A549 treated with AZD9567 at 1 μM for 4 hours (cell line): ENCODE results near the gene CCL5. TPM values are rescaled to one million over a fixed set of nuclear protein-coding genes. Genes with fewer than 3 reads are reported as not detected.

Experiments used
- total RNA-seq: library from RNA; stranded (reverse); fragments of 200-300 nt; extraction: Qiagen RNA extraction; gene quantifications from 5 replicates; pipeline ENCODE4 v1.2.3, GENCODE V29; 2022; ENCODE audit not compliant: insufficient read depth

CCL5 gene
- 0.88 to 5.0 TPM (median 1.3 TPM) in 5 replicates for total RNA-seq

GRCh38 chr17:35879773-35880654 lies at the start of gene CCL5:
CCL5 (minus strand) TSS chr17:35880360.

GRCh38 chr17:35868737-35869136 lies 11.4 kb downstream of the CCL5 start, which contains the start of gene HEATR9:
HEATR9 (minus strand) TSS chr17:35868891; CDS start chr17:35868742, 149 bp downstream.

Other genes with a start within 250 kb of the CCL5 start
- gene RASL10B, start 148.7 kb downstream of the CCL5 start, total RNA-seq: 0.08 to 0.15 TPM (median 0.11 TPM) in 4 of 5 replicates, not detected in the other
- 0.05 to 0.07 TPM (median 0.06 TPM) in 4 of 5 replicates, not detected in the other for gene GAS2L2, start 127.1 kb downstream of the CCL5 start, total RNA-seq
- 0.28 to 0.37 TPM (median 0.32 TPM) in 4 of 5 replicates, not detected in the other for gene C17orf50, start 119.5 kb downstream of the CCL5 start, total RNA-seq
- 3.4 to 8.2 TPM (median 6.4 TPM) in 5 replicates for gene MMP28, start 84.7 kb downstream of the CCL5 start, total RNA-seq
- gene TAF15, start 70.9 kb downstream of the CCL5 start, total RNA-seq: 210 to 224 TPM (median 222 TPM) in 5 replicates
- gene HEATR9, start 11.5 kb downstream of the CCL5 start, total RNA-seq: not detected in 5 replicates
- 1.9 to 4.7 TPM (median 2.9 TPM) in 5 replicates for gene RDM1, start 50.4 kb upstream of the CCL5 start, total RNA-seq
- not detected in 5 replicates for gene LYZL6, start 63.4 kb upstream of the CCL5 start, total RNA-seq
- gene CCL16, start 101.1 kb upstream of the CCL5 start, total RNA-seq: not detected in 5 replicates
- not detected in 5 replicates for gene CCL14, start 106.4 kb upstream of the CCL5 start, total RNA-seq
- gene CCL15, start 121.2 kb upstream of the CCL5 start, total RNA-seq: 0.07 to 0.10 TPM in 2 of 5 replicates, not detected in the others
- gene CCL23, start 137.6 kb upstream of the CCL5 start, total RNA-seq: not detected in 5 replicates
- not detected in 5 replicates for gene CCL18, start 183.9 kb upstream of the CCL5 start, total RNA-seq
- not detected in 5 replicates for gene CCL3, start 209.8 kb upstream of the CCL5 start, total RNA-seq
- gene CCL4, start 223.5 kb upstream of the CCL5 start, total RNA-seq: not detected in 5 replicates